Karpas-422 (cell line): ENCODE results near the gene MED29. TPM values are rescaled to one million over a fixed set of nuclear protein-coding genes. Genes with fewer than 3 reads are reported as not detected.
A peak's percentile ranks its signal among the peaks of the same experiment; 100 is the strongest.

Experiments used
- DNase-seq: peaks from one replicate; pipeline ENCODE4 v3.0.0-alpha.2; 2015
- H2AFZ ChIP-seq: fragments of 200-600 bp; sonication (generic); 2 replicates; pipeline ENCODE4 v1.6.1; 2014; ENCODE audit warnings: antibody characterized with exemption, low read length, mixed read lengths
- H3K27ac ChIP-seq: fragments of 200-600 bp; sonication (generic); 2 replicates; pipeline ENCODE4 v1.5.1; 2014; ENCODE audit warnings: mild to moderate bottlenecking, low read length, moderate library complexity
- H3K27me3 ChIP-seq: fragments of 200-600 bp; sonication (generic); 2 replicates; pipeline ENCODE4 v1.6.1; 2014; ENCODE audit warnings: low read length, mixed read lengths
- H3K36me3 ChIP-seq: fragments of 200-600 bp; sonication (generic); 2 replicates; pipeline ENCODE4 v1.6.1; 2014; ENCODE audit warnings: low read length, mixed read lengths; ENCODE audit not compliant: insufficient read depth
- H3K4me1 ChIP-seq: fragments of 200-600 bp; sonication (generic); 2 replicates; pipeline ENCODE4 v1.6.1; 2014; ENCODE audit warnings: mild to moderate bottlenecking, low read length, mixed read lengths
- H3K4me2 ChIP-seq: fragments of 200-600 bp; sonication (generic); 2 replicates; pipeline ENCODE4 v1.6.1; 2014; ENCODE audit warnings: low read length, low read depth, mild to moderate bottlenecking; ENCODE audit not compliant: poor library complexity, severe bottlenecking
- H3K4me3 ChIP-seq: fragments of 200-600 bp; sonication (generic); 2 replicates; pipeline ENCODE4 v1.5.1; 2014; ENCODE audit warnings: mild to moderate bottlenecking, antibody characterized with exemption, low read length, mixed read lengths
- H3K79me2 ChIP-seq: fragments of 200-600 bp; sonication (generic); 2 replicates; pipeline ENCODE4 v1.6.1; 2014; ENCODE audit warnings: mild to moderate bottlenecking, low read length, mixed read lengths
- H3K9ac ChIP-seq: fragments of 200-600 bp; sonication (generic); 2 replicates; pipeline ENCODE4 v1.6.0; 2014; ENCODE audit warnings: low read length
- H3K9me2 ChIP-seq: fragments of 200-600 bp; sonication (generic), shearing (Covaris generic); replicated peaks from 2 replicates; pipeline ENCODE4 v1.6.0; 2014; ENCODE audit warnings: mild to moderate bottlenecking, low read length, moderate library complexity; ENCODE audit not compliant: insufficient read depth
- H3K9me3 ChIP-seq: fragments of 300-700, 200-600 bp; sonication (generic); 2 replicates; pipeline ENCODE4 v1.6.1; 2014; ENCODE audit warnings: low read length, mixed read lengths
- H4K20me1 ChIP-seq: fragments of 200-600 bp; sonication (generic); 2 replicates; pipeline ENCODE4 v1.6.1; 2014; ENCODE audit warnings: mild to moderate bottlenecking, antibody characterized with exemption, low read length, low read depth; ENCODE audit not compliant: insufficient read depth
- total RNA-seq: library from RNA; depleted of rRNA; stranded (reverse); fragments of >200 nt; shearing (Covaris generic); gene quantifications from 2 replicates; pipeline ENCODE4 v1.2.3, GENCODE V29; 2014; ENCODE audit warnings: low replicate concordance

The MED29 gene
- total RNA-seq, 1 experiment from 2014 or later, result 18.6 TPM

DNA sequence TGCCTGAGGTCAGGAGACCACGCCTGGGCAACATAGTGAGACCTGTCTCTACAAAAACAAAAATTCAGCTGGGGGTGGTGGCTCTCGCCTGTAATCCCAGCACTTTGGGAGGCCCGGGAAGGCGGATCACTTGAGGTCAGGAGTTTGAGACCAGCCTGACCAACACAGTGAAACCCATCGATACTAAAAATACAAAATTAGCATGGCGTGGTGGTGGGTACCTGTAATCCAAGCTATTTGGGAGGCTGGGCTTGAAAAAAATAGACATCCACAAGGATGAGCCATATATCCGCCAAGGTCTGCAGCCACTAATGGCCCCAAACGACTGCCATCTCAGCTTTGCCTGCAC lies 41.5 kb downstream of the MED29 start:
- no peak for DNase-seq
- H3K4me3 ChIP-seq, result no peak overlapping the region
- no peak overlapping the region for H3K9ac ChIP-seq
- H3K27ac ChIP-seq, result no peak overlapping the region
- no peak overlapping the region for H3K4me2 ChIP-seq
- H3K9me2 ChIP-seq, result no peaks in the 10 kb centered on the region
- peaks cover 19% of the 10 kb centered on the region for H4K20me1 ChIP-seq
- H3K79me2 ChIP-seq, result peaks cover 29% of the 10 kb centered on the region
- peaks cover 25% of the 10 kb centered on the region for H3K36me3 ChIP-seq
- H3K9me3 ChIP-seq, result no peaks in the 10 kb centered on the region
- H2AFZ ChIP-seq, result no peak overlapping the region
- no peaks in the 10 kb centered on the region for H3K27me3 ChIP-seq
- peaks cover 24% of the 10 kb centered on the region for H3K4me1 ChIP-seq

DNA sequence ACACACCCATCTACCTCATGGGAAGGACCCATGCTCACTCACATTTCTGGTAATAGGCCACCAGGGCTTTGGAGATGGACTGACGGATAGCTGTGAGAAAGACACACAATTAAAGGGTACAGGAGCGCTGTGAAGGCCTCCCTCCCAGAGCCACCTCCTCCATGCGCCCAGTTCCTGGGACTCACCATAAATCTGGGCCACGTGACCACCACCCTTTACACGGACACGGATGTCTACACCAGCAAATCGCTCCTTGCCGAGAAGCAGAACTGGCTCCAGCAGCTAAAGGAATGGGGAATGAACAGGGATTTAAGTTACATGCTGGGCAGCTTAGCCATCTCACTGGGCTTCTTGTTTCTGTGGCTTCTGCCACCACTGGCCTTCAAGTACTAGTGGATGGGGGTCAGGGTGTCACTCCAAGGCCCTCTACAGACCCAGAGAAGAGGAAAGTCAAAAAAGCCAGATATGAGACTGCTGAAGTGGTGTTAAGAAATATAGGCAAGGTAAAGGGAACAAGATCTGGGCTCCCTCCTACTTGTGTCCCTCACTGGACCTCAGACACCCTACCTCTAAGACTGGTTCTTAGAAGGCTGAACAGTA lies 42.4 kb downstream of the MED29 start:
- peaks cover 29% of the 10 kb centered on the region for H3K79me2 ChIP-seq
- peaks cover 25% of the 10 kb centered on the region for H3K36me3 ChIP-seq
- no peak overlapping the region; the same call in 1 of the 2 replicates for H3K27ac ChIP-seq
- peak overlapping the region; percentile 76 for H3K4me2 ChIP-seq
- no peak for DNase-seq
- no peaks in the 10 kb centered on the region for H3K9me2 ChIP-seq
- peak overlapping the region; percentile 100; the same call in 1 of the 2 replicates for H3K9ac ChIP-seq
- peaks cover 24% of the 10 kb centered on the region for H3K4me1 ChIP-seq
- peaks cover 19% of the 10 kb centered on the region for H4K20me1 ChIP-seq
- no peaks in the 10 kb centered on the region for H3K27me3 ChIP-seq
- 0 out of 2 replicates have a peak overlapping the region, but pooled peaks have one; percentile 99 for H3K4me3 ChIP-seq
- H3K9me3 ChIP-seq, result no peaks in the 10 kb centered on the region
- H2AFZ ChIP-seq, result no peak overlapping the region

DNA sequence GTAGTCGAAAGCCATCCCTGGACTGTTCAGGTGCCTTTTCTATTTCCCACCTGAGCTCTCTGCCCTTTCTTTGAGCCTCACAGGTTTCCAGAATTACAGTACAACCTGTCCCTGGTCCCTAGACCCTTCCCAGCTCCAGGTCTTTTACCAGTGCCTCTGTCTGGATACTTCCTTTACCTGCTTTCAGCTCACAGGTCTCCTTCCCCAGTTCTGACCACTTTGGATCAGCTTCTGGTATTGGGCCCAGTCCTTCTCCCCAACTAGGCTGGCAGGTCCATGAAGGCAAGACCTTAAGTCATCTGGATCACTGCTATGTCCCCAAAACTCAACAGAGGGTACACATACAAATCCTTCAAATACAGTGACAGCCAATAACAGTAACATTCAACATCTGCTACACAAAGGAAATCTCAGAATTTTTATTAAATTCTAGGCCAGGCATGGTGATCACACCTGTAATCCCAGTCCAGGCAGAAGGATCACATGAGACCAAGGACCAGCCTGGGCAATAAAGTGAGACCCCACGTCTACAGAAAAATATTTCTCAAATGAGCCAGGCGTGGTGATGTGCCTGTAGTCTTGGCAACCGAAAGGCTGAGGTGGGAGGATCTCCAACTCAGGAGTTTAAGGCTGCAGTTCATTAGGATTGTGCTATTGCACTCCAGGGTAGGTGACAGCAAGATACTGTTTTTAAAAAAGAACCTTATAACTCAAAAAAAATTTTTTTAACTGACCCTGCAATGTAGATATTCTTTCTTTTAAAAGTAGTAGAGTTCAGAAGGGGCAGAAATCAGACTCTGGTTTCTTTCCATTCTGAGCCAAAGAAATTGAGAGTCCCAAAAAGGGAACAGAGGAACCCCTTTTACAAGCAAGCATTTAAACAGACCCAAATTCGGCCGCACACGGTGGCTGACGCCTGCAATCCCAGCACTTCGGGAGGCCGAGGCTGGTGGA lies 43.2 kb downstream of the MED29 start:
- H3K36me3 ChIP-seq, result peaks cover 25% of the 10 kb centered on the region
- peaks cover 19% of the 10 kb centered on the region for H4K20me1 ChIP-seq
- H3K4me1 ChIP-seq, result peaks cover 26% of the 10 kb centered on the region
- DNase-seq, result no peak
- H2AFZ ChIP-seq, result no peak overlapping the region
- peak overlapping the region; percentile 99 for H3K4me3 ChIP-seq
- H3K9me3 ChIP-seq, result no peaks in the 10 kb centered on the region
- H3K79me2 ChIP-seq, result peaks cover 29% of the 10 kb centered on the region
- peak overlapping the region; percentile 83 for H3K27ac ChIP-seq
- no peaks in the 10 kb centered on the region for H3K9me2 ChIP-seq
- peak overlapping the region; percentile 76 for H3K4me2 ChIP-seq
- H3K27me3 ChIP-seq, result no peaks in the 10 kb centered on the region
- H3K9ac ChIP-seq, result peak overlapping the region; percentile 100

DNA sequence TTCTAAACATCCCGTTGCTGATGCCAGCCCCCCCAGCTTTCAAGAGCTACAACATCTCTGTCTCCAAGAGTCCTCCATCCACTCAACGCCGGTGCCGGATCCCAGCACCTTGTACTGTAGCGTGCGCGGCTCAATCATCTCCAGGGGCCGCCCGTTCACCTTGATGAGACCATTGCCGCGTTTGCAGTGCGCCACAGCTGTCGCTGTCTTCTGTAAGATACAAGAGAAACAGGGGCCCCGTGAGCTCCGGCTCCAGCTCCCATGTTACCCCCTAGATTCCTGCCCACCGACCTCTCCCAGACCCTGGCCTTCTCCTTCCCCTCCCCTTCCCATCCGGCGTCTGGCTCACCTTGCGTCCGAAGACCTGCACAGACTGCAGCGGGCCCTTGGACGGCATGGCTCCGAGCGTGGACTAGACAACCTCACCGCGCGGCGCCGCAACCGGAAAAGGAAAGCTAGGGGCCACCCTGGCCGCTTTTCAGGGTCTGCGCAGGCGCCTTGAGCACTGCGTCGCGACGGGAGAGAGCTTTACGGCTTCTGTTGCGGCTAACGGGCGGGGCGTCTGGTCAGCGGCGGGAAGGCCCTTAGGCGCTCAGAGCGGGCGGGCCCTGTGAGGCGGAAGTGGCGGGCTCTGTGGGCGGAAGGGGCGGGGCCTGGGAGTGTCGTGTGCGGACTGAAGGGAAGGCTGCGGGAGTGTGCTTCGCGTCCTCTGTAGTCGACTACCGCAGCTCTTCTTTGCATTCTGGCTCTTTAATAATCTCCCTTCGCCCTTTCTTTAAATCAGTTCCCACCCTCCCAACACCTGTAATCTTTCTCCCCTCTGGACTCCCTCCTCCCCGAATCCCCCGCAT lies 44.5 kb downstream of the MED29 start, which contains the start of gene RPS16:
Gene RPS16, minus strand, starts transcription at position 451 of the 851 bp plus-strand sequence. Its CDS starts 54 bp downstream, at position 397.
- no peaks in the 10 kb centered on the region for H3K9me2 ChIP-seq
- peak; percentile 100 for DNase-seq
- H2AFZ ChIP-seq, result no peak within 1 kb of the TSS

DNA sequence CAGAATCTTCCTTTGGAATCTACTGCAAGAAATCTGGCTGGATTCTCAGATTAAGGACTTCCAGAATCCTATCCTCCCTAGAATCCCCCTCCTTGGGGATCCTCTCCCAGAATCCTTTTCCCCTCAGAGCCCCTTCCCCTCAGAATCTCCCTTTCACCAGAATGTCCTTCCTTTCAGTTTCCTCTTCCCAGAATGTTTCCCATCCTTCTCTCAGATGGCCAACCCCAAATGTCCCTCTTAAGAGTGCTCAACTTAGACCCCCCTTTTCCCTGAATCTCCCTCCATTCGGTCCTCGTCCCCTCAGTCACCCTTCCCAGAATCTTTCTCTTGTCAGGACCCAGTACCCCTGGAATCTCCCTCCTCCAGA lies 45.2 kb downstream of the MED29 start:
- Histone ChIP-seq H3K4me1 (peaks cover 46% of the 10 kb centered on the region), H3K4me3 (peak overlapping the region; percentile 99), H3K27ac (peak overlapping the region; percentile 90), H3K9ac (peak overlapping the region; percentile 99), H3K9me3 (no peaks in the 10 kb centered on the region), H2AFZ (no peak overlapping the region), H4K20me1 (peaks cover 19% of the 10 kb centered on the region), H3K27me3 (no peaks in the 10 kb centered on the region), H3K9me2 (no peaks in the 10 kb centered on the region), H3K36me3 (peaks cover 25% of the 10 kb centered on the region), H3K4me2 (peak overlapping the region; percentile 100), H3K79me2 (peaks cover 29% of the 10 kb centered on the region)
- DNase-seq, result no peak

More for the DNA sequence above, 44.5 kb downstream of the MED29 start, which contains the start of gene RPS16:
- Histone ChIP-seq H3K36me3 (peaks cover 25% of the 10 kb centered on the region), H3K4me3 (peak within 1 kb of the TSS; percentile 99), H3K27me3 (no peaks in the 10 kb centered on the region), H4K20me1 (peaks cover 19% of the 10 kb centered on the region), H3K9me3 (no peaks in the 10 kb centered on the region), H3K9ac (peak within 1 kb of the TSS; percentile 100), H3K4me1 (peaks cover 40% of the 10 kb centered on the region), H3K27ac (peak within 1 kb of the TSS; percentile 90), H3K79me2 (peaks cover 29% of the 10 kb centered on the region), H3K4me2 (peak within 1 kb of the TSS; percentile 100)

DNA sequence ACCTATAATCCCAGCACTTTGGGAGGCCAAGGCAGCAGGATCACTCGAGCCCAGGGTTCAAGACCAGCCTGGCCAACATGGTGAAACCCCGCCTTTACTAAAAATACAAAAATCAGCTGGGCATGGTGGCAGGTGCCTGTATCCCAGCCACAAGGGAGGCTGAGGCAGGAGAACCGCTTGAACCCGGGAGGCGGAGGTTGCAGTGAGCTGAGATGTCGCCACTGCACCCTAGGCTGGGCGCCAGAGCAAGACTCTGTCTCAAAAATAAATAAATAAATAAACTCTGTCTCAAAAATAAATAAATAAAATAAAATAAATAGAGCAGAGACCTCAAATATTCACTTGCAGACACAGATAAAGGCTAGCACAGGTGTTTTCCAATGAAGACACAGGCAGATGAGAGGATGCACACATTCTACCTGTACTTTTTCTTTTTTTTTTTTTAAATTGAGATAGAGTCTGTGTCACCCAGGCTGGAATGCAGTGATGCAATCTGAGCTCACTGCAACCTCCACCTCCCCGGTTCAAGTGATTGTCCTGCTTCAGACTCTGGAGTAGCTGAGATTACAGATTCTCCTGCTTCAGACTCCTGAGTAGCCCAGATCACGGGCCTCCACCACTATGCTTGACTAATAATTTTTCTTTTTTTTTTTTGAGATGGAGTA lies 47.2 kb downstream of the MED29 start:
- H3K9me3 ChIP-seq, result no peaks in the 10 kb centered on the region
- H3K27ac ChIP-seq, result no peak overlapping the region; the same call in 1 of the 2 replicates
- no peaks in the 10 kb centered on the region for H3K27me3 ChIP-seq
- no peak overlapping the region for H3K4me2 ChIP-seq
- H3K36me3 ChIP-seq, result peaks cover 16% of the 10 kb centered on the region
- H2AFZ ChIP-seq, result no peak overlapping the region
- DNase-seq, result no peak
- H3K4me3 ChIP-seq, result no peak overlapping the region
- no peaks in the 10 kb centered on the region for H3K9me2 ChIP-seq
- peaks cover 52% of the 10 kb centered on the region for H3K4me1 ChIP-seq
- H3K79me2 ChIP-seq, result peaks cover 29% of the 10 kb centered on the region
- no peak overlapping the region for H3K9ac ChIP-seq
- peaks cover 15% of the 10 kb centered on the region for H4K20me1 ChIP-seq

DNA sequence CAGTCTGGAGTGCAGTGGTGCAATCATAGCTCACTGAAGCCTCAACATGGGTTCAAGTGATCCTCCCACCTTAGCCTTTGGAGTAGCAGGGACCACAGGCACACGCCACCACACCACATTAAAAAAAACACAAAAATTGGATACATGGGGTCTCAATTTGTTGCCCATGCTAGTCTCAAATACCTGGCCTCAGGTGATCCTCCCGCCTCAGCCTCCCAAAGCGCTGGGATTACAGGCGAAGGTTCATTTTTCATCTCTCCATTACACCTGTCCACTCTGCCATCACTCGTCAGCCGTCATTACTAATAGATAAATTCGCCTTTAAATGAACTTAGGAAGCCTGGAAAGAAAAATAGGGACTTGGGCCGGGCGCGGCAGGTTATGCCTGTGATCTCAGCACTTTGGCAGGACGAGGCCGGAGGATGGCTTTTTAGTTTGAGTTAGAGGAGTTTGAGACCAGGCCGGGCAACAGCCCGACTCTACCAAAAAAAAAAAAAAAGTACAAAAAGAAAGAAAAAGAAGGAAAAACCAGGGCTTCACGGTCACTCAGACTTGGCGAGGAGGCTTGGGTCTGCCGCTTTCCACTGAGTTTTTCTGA lies 53.5 kb downstream of the MED29 start:
- Histone ChIP-seq H2AFZ (no peak overlapping the region), H3K27ac (peak overlapping the region; percentile 84), H3K9me2 (no peaks in the 10 kb centered on the region), H3K4me2 (peak overlapping the region; percentile 99), H3K4me3 (peak overlapping the region; percentile 100), H3K27me3 (no peaks in the 10 kb centered on the region), H3K9ac (peak overlapping the region; percentile 100), H4K20me1 (peaks cover 3% of the 10 kb centered on the region; the same call in 1 of the 2 replicates), H3K9me3 (no peaks in the 10 kb centered on the region), H3K36me3 (0 out of 2 replicates have a peak, but pooled peaks cover 3% of the 10 kb centered on the region), H3K79me2 (peaks cover 50% of the 10 kb centered on the region), H3K4me1 (peaks cover 59% of the 10 kb centered on the region)
- peak; percentile 51 for DNase-seq
